Stimulated activated CD4-positive, alpha-beta T cell treated with anti-CD3 and anti-CD28 coated beads, Interleukin-15, amount 100 ng/mL, for 1 hour (primary cell): ENCODE measurements around the gene ITGA3.
A peak's percentile ranks its signal among the peaks of the same experiment; 100 is the strongest.

Source experiments
- DNase-seq, 2 donors: peaks; one replicate each; pipeline ENCODE4 v3.0.0-alpha.2; 2020; ENCODE audit warnings: low read depth in 1 of 2, low spot score in 1 of 2

Gene ITGA3

DNA sequence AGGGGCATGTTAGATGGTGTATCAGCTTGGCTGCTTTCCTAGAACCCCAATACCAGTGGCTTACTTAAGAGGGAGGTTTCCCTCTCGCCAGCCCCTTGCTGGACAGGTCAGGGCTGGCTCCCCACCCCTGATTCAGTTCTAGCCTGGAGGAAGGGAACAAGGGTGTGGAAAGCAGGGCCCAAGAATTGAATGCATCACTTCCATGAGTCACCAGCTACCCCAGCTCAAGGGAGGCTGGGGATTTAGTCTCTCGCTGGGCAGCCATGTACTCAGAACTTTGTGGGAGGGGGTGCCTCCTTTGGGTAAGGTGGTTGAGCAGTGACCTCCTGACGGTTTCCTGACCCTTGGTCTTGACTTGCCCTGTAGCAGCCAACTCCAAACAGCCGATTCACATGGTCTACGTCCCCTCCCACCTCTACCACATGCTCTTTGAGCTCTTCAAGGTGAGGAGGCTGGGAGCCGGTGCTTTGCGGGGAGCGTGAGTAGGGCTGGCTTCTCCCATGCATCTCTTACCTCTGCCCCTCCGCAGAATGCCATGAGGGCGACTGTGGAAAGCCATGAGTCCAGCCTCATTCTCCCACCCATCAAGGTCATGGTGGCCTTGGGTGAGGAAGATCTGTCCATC, 52.0 kb downstream of the ITGA3 start:
- no peak for DNase-seq

DNA sequence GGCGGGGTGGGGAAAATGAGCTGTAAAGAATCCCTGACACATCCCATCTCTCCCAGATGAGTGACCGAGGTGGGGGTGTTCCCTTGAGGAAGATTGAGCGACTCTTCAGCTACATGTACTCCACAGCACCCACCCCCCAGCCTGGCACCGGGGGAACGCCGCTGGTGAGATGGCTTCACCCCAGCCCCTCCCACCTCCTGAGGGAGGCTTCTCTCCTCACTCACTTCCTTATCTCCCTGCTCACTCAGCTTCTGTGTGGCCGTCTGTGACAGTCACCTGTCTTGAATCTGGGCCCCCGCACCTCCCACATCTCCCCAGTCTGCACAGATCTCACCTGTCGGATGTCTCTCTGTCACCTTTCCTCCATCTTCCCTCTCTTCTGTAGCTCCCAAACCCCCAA, 52.6 kb downstream of the ITGA3 start:
- no peak for DNase-seq

DNA sequence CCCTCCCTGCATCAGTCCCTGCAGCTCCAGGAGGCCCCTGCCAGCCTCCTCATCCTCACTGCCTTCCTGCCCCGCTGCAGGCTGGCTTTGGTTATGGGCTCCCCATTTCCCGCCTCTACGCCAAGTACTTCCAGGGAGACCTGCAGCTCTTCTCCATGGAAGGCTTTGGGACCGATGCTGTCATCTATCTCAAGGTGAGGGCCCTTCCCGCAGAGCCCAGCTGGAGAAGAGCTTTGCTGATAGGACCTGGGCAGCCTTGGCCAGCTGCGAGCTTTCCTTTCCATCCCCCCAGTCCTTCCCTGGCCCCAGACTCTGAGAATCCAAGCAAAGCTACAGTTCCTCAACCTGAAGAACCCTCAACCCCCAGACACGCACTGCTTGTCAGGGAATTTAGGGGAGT, 53.3 kb downstream of the ITGA3 start:
- DNase-seq, result no peak

DNA sequence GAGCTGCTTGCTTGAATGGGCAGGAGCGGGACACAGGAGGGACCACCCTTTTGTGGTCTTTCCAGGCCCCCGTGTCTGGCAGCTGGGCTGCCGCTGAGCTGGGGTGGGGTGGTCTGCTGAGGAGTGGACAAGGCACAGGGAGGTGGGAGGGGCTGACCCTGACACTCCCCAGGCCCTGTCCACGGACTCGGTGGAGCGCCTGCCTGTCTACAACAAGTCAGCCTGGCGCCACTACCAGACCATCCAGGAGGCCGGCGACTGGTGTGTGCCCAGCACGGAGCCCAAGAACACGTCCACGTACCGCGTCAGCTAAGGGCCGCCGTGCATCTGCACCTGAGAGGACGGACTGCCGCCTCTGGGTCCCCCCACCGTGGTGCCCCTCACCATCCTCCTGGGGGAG, 53.9 kb downstream of the ITGA3 start:
- no peak for DNase-seq

DNA sequence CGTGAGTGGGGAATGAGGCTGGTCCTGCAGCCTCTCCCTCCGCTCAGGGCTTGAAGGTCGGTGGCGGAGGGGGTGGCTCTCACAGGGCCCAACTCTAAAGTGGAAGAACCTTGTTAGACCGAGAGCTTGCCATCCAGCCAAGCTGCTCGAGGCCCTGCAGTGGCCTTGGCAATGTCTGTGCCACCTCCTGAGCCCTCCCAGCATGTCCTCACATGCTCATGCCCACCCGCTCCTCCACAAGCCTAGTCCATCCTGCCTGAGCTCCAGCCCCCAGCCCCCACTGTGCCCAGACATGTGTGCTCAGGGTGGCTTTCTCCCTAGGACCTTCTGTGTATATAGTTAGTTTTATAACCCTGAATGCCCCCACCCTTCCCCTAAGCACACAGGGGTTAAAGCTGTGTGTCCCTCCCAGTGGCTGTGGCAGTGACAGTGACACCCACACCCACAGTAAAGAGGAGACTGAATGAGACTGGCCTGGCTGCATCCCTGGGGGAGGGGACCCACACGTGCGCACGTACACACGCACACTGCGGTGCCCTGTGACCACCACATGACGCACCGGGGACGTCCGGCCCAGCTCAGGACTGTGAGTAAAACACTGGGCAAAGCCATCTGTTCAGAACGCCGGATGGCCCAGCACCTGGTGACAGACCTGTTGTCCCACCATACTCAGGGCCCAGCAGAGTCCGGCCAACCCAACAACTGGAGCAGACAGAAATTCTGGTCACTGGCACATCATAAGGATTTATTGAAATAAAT, 54.9 kb downstream of the ITGA3 start:
- DNase-seq, result no peak

DNA sequence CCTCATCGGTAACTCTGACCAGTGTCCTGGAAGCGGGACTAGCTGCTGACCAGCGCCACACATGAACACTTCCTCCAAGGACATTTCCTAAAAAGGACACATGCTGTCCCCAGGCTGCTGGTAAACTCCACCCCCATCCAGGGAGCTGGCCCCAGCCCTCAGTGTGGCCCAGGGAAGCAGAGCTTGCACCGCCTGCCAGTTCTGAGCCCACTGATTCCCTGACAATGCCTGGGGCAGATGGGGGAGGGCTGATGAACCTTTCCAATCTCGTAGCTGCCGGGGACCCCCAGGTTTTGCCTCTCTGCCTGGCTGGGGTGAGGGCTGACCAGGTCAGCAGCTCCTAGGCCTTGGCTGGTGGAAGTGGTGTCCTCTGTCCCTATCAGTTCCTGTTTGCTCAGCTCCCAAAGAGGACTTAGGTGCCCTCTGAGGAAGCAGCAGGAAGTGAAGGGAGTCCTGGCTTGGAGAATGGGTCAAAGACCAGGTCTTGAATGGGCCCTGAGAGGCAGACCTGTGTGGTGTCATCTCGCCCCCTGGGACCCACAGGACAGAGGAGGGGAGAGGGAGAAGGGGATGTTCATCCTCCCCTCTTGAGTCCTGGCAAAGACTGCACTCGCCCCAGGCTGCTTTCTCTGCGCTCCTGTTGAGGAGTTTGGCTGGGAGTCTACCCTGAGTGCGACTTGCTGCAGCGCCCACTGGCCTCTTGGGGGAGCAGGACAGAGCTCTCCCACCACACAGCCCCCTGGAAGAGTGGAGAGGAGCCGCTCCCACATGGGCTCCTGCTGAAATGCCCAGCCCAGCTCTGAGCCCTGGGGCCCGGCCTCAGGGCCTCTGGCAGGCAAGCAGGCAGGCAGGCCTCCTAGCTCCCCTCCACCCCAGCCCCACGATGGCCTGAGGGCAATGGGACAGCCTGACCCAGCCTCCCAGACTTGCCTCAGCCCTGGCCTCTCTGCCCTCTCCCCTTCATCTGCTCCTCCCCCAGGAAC, 56.1 kb downstream of the ITGA3 start:
- no peak for DNase-seq

DNA sequence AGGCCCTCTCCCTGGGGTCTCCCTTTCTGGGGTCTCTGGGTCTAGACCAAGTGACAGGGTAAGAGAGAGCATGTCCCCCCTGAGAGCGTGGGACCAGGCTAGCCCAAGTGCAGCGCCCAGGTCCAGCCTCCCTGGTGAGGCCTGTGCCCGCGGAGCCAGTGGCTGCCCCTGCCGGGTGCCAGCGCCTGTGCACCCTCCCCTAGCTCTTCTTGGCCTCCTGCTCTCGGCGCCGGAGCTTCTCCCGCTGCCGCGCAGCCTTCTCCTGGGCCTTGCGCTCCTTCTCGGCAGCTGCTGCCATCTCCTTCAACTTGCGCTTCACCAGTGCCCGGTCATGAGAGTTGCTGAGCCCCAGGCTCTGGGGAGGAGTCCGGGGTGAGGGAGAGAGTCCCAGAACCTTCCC, 56.8 kb downstream of the ITGA3 start:
- no peak for DNase-seq

DNA sequence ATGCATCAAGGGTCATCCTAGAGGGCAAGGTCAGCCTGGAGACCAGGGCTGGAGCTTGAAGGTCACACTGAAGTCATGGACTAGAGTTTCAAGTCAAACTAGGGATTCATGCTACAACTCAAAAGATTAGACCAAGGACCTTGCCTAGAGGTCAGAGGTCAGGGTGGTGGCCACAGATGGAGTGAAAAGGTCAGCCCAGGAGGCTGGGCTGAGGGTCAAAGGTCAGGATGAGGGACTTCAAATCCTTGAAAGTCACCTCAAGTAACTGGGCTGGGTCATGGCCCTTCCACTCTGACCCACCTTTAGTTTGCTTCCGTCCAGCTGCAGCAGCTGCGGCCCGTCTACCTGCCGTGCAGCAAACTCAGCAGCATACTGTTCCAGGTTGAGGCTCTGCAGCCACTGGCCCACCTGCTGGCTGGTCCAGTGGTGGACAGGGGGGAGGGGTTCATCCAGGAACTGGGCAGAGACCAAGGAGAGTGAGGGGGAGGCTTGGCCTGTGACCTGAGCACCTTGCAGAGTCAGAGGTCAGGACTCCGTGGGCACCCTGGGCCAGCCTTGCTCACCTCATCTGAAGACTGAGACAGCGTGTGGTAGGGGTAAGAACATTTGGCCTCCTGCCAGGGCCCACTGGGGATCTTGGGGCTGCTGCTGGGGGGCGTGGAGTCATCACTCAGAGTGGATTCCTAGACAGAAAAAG, 57.9 kb downstream of the ITGA3 start:
- no peak for DNase-seq

DNA sequence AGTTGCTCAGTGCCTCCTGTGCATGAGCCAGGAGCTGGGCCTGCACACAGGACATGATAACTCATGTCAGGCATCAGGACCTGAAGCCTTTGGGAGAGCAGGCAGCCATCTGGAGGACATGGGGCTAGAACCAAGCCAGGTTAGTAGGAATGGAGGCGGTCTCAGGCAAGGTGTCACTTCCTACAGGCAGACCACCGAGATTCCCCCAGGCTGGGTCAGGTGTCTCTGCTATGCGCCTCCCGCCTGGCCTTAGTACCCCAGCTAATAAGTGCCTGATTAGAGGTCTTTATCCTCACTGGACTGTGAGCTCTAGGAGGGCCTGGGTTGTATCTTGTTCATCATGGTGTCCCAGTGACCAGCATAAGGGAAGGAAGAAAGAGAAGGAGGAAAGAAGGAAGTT, 58.5 kb downstream of the ITGA3 start:
- DNase-seq, result no peak

DNA sequence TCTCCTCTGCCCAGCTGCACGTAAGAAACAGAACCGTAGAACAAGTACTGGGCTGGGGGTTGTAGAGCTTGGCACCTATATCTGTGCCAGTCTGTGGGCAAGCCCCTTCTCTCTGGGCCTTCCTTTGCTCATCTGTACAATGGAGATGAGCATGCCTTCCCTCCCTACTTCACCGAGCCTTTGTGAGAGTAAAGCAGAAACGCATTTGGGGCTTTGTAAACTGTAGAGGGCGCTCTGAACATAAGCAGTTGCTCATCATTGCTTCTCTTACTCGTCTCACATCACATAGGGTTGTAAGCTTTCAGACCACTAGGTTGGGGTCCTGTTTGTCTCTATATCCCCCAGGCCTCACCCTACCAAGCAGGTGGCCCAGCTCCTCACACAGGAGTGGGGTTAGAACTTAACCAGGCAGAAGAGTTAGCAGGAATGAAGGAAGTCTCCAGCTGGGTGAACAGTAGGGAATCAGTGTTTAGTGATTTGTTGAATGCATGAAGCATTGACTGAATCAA, 59.0 kb downstream of the ITGA3 start:
- no peak for DNase-seq

DNA sequence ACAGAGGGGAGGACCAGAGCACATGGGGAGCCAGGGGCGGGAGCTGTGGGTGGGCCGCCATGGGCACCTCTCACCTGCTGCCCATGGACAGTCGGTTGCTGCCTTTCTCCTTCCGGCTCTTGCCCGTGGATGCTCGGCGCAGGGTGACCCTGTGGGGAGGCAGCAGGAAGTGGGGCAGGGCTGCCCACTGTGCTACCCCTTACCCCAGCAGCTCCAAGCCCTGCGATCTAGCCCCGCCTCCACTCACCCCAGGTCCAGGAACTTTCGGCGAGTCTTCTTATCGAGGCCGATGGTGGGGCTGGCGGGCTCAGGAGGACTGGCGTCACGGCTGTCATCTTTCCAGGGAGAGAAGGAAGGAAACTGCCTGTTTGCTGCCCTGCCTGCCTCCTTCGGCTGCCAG, 59.8 kb downstream of the ITGA3 start:
- no peak for DNase-seq

DNA sequence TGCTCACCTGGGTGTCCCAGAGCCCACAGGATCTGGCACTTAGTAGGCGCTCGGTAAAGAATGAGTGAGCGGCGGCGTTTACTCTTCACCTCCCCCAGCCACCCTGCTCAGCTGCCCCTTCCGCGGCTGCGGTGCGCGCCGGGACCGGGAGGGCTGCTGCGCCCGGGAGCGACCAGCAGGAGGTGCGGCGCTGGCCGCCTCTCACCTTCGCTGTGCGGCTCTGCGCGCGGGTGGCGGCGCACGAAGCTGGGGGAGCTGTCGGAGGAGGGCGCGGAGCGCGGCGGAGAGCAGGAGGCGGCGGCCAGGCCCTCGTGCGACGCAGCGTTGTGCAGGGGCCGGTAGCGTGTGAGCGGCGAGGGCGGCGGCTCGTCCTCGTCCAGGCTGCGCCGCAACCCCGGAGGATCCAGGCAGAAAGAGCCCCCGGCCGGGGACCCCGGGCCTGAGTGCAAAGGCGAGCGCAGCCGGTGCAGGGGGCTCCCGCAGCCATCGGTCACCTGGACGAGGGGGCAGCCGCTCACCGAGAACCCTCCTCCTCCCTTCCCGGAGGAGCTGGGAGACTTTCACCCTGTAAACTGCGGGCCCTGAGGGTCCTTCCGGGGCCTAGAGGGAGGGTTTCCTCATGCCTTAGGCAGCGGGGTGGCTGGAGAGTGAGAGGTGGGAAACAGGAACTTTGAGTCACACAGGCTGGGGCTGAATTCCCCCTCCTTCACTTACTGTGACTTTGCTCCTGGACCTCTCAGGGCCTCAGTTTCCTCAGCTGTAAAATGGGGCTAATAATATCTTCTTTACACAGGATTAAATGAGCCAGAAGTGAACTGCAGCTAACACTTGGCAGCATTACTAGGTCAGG, 61.5 kb downstream of the ITGA3 start:
- peak; percentile 31 to 58 for DNase-seq

DNA sequence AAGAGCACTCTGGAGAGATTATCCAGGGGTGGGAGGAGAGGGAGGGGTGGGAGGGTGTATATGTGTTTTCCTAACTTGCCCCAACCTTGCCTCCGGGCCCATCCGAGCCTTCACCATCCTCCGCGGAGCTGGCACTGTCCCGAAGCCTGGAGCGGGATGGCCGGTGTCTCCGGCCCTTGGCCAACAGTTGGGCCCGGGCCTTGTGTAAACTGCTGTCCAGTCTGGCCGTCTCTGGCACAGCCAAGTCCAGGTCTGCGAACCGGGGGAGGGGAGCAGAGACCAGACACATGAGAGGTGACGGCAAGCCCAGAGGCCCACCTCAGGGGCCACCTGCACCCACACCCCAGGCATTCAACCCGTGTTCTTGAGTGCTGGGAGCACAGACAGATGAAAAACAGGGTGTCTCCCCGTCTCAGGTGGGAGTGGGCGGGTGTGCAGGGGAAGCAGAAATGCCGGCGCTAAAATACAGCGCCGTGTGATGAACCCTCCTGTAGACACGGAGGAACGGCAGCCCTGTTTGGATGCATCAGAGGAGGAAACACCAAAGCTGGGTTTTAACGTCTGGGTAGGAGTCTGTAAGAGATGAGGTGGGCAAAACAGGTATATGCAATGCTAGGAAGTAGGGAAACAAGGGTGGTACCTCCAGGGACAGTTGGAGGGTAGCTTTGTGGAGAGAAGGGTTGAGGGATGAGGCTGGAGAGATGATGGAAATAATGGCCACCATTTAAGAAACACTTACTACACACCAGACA, 62.3 kb downstream of the ITGA3 start:
- no peak for DNase-seq

DNA sequence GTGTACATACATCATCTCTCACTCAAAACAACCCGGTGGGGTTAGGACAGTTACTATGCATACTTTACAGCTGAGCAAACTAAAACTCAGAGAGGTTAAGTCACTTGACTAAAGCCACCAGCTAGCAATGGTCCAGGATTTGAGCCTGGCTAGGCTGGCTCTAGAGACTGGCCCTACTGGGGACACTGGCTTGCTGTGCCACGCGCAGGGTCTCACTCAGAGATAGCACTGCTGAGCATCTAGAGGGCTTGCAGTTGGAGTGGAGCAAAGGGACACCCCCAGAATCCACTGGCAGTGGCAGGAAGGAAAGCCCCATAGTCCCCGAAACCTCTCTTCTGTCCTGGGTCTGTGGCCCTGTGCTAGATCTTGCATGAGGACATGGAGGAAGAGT, 62.9 kb downstream of the ITGA3 start:
- no peak for DNase-seq

DNA sequence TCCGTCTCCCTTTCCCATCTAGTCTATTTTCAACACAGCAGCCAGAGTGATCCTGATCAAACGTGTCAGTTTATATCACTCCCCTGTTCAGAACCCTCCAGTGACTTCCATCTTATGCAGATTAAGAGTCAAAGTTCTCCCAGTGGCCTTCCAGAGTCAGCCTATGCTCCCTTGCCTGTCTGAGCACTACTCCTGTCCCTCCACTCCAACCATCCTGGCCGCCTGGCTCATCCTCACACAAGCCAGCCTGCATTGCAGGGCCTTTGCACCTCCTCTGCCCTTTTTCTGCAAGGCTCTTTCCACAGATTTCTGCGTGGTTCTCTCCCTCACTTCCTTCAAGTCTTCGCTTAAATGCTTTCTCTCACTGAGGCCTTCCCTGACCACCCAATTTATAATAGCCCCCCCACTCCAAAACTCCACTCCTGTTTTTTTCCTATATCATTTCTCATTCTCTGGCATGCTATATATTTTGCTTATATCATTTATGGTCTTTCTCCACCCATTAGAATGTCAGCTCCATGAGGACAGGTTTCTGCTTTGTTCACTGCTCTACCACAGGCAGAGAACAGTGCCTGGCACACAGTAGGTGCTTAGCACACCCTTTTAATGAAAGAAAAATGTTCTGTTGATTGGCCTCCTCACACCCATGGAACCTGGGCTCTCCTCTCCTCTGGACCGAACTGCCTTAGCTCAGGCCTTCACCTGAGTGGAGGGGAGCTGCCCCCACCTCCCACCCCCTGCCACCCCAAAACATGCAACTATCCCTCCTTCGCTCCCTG, 64.8 kb downstream of the ITGA3 start:
- DNase-seq, result no peak

DNA sequence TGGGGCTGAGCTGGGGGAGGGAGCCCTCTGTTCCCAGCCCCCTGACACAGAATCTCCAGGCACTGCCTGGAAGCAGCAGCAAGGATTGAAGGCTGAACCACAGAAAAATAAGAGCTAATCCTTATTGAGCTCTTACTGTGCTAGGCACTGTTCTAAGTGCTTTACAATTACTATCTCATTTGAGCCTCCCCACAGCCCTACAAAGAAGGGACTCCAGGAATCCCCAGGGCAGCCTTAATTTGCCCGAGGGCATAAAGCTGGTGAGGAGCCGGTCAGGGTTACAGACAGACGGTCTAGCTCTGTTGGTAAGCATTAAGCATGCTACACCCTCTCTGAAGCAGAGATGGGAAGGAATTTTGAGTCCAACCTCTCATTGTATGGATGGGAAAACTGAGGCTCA, 67.0 kb downstream of the ITGA3 start:
- no peak for DNase-seq

DNA sequence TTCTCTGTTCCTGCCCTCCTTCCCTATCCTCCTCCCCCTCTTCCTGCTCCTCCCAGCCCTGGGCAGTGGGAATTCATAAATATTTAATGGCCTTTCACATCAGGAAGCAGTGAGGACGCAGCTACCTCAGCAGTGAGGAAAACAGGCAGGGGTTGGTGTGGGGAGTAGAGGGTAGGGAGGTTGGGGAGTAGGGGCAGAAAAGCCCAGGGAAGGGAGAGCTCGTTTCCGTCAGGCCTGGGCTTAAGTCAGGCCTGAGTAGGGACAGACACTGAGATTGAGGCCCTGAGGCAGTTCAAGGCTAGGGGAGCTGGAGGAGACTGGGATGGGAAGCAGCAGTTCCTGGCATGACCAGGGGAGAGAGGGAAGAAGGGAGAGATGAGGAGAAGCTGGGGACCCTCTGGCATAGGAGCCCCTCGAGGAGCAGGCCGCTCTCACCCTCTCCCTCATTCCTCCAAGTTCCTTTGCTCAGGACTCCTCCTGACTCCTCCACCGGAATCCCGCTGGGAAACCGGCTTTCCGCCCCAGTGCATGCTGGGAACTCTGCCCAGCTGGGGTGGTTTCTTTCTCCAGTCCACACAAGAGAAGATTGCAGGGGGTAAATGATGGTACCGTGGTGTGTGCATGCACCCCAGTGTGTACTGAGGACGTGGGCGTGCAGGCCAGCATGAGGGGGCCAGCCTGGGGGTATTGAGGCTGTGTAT, 67.9 kb downstream of the ITGA3 start:
- DNase-seq, result no peak

DNA sequence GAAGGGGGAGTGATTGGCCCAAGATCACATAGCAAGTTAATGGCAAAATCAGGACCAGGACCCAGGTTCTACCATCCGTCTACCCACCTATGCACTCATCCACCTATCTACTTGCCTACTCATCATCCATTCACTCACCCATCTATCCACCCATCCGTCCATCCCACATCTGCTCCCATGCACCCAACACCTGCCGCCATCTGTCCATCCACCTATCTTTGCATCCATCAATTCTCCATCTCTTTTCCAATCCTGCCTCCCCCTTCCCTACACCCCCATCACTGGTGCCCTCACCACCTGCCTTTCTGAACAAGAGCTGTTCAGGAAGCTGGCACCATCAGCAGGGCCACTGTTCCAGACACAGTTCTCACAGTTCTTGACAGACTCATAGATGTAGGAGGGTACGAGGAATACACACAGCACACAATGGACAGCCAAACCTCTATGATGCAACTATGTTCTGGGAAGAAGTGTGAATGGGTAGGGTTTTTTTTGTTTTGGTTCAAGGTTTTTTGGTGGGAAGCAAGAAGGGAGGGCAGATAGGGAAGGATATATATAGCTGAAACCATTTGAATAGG, 69.6 kb downstream of the ITGA3 start:
- DNase-seq, result no peak
